Epithelial cell of proximal tubule (primary cell): Measurements from ENCODE around the gene ARHGAP1. TPM values are rescaled to one million over a fixed set of nuclear protein-coding genes. Genes with fewer than 3 reads are reported as not detected.

Source experiments
- DNase-seq: peaks from one replicate; pipeline ENCODE4 v3.0.0-alpha.2; 2011; ENCODE audit warnings: low read depth
- H3K4me3 ChIP-seq: 2 replicates; pipeline ENCODE4 v1.5.1; 2011; ENCODE audit warnings: low read depth, mild to moderate bottlenecking, low read length
- total RNA-seq: library from RNA; depleted of rRNA; stranded (reverse); fragments of >200 nt; gene quantifications from 2 replicates; pipeline ENCODE4 v1.2.3, GENCODE V29; 2015
- TF ChIP-seq, protein P1 (sequence below): conservative IDR thresholded peaks from 2 replicates; pipeline ENCODE4 v1.5.1; 2012; ENCODE audit warnings: low read depth, mild to moderate bottlenecking, low read length

The ARHGAP1 gene
- total RNA-seq, 1 donor from 2014 or later = 29.1 TPM

GRCh38 chr11:46677991-46678740, 22.3 kb downstream of the ARHGAP1 start:
- no peak for DNase-seq
- no peak overlapping the region for H3K4me3 ChIP-seq
- TF ChIP-seq, protein P1, sequence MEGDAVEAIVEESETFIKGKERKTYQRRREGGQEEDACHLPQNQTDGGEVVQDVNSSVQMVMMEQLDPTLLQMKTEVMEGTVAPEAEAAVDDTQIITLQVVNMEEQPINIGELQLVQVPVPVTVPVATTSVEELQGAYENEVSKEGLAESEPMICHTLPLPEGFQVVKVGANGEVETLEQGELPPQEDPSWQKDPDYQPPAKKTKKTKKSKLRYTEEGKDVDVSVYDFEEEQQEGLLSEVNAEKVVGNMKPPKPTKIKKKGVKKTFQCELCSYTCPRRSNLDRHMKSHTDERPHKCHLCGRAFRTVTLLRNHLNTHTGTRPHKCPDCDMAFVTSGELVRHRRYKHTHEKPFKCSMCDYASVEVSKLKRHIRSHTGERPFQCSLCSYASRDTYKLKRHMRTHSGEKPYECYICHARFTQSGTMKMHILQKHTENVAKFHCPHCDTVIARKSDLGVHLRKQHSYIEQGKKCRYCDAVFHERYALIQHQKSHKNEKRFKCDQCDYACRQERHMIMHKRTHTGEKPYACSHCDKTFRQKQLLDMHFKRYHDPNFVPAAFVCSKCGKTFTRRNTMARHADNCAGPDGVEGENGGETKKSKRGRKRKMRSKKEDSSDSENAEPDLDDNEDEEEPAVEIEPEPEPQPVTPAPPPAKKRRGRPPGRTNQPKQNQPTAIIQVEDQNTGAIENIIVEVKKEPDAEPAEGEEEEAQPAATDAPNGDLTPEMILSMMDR = peak; percentile 8

GRCh38 chr11:46677169-46677568, 23.2 kb downstream of the ARHGAP1 start:
- H3K4me3 ChIP-seq = no peak overlapping the region
- TF ChIP-seq, protein P1 = no peak
- no peak for DNase-seq

DNA sequence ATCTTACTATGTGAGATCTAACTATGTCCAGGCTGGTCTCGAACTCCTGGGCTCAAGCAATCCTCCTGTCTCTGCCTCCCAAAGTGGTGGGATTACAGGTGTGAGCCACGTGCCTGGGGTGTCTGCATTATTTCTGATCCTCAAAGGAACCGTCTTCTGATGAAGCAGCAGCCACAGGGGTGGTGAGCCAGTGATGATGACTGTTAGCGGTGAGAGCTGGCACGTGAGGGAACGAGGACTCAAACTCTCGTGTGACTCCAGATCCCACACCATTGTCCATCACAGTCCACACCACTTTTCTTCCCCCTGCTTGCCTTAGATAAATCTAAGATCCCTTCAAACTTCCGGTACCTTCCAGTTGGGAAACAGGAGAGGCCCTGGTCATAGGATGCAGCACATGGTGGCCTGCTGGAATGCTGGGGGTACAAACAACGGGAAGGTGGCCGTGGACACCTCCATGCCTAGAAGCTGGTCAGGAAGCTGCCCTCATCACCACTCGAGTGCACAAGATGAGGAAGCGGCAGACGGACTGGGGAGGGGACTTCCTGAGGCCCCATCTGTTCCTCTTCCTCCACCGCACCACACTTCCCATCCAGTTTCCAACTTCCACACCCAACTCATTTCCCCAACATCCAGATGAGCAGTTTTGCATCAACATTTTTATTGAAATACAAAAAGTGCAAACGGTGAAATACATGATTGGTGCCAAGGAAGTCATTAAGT, 23.8 kb downstream of the ARHGAP1 start:
- no peak for DNase-seq
- TF ChIP-seq, protein P1 = no peak
- H3K4me3 ChIP-seq = no peak overlapping the region

- no peak for DNase-seq
- no peak overlapping the region for H3K4me3 ChIP-seq
- TF ChIP-seq, protein P1 = no peak
Observed at GRCh38 chr11:46675949-46676348, 24.5 kb downstream of the ARHGAP1 start.

DNA sequence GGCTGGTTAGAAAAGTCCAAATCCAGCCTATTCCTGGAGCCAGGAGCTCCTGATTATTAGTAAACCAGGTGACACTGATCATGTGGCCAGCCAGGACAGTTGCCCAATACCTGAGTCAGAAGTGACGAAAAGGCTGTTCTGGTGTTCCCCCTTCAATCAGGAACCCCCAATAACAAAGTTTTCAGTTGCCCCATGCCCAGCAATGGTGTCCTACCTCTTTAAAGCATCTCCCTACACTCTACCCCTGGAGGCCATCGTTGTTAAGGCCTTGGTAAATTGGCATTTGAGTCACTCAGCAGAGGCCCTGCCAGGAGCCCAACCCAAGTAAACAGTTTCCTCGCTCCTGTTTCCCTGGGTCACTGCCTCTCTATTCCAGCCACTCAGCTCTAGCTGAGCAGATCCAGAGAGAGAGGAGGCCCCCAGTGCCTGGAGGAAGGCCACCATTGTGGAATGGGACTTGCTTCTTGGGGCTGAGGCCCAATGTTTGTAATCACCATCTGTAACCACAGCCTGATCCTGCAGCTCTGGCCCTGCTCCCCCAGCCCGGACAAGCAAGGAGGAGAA, 25.0 kb downstream of the ARHGAP1 start:
- TF ChIP-seq, protein P1 = peak; percentile 24
- H3K4me3 ChIP-seq = no peak overlapping the region
- DNase-seq = peak; percentile 44

DNA sequence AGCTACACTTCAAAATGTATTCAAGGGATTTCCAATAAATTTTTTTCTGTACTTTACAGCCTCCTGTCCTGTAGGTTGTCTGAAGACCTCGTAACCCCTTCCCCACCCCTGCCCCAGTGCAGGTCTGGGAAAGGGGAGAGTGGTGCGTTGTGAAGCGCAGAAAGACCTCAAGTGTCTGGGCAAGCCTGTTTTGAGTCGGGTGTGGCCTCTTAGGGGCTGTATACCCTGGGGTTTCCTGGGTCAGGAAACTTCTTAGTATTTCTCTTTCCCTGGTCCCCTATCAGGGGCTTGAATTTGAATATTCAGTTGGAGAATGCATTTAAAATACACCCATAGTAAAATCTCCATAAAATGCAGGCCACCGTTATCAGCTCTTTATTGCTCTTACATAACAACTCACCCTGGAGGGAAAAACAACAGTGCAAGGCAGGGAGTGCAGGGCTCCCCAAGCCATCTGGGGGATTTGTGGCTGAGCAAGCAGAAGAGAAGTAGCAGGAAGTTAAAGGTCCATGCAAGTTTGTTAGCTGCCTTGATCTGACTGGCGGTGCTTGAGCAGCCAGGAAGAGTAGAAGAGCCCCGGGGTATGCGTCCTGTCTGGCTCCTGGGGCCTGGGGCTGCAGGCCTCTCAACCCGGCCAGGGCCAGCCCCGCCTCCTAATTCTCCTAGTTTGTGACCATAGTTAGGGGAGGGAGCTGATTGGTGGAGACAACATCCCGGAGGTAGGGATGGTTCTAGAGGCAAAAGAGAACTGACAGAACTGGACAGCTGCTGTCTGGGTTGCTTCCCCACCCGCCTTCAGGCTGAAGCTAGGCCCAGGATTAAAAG, 25.7 kb downstream of the ARHGAP1 start:
- TF ChIP-seq, protein P1 = no peak
- H3K4me3 ChIP-seq = no peak overlapping the region
- DNase-seq = no peak
